Neural cell (in vitro differentiated cells): Measurements from ENCODE around the gene PANX2. TPM values are rescaled to one million over a fixed set of nuclear protein-coding genes. Genes with fewer than 3 reads are reported as not detected.

Source experiments
- H2AFZ ChIP-seq: fragments of 200-600, 300-800 bp; sonication (generic), shearing (Covaris generic); 2 replicates; pipeline ENCODE4 v1.6.0; 2014; ENCODE audit warnings: low read depth, mild to moderate bottlenecking, antibody characterized with exemption, low read length, moderate library complexity
- H3F3A ChIP-seq: fragments of 200-600 bp; shearing (Covaris generic); 2 replicates; pipeline ENCODE4 v1.6.1; 2016; ENCODE audit warnings: mild to moderate bottlenecking, moderate library complexity, mixed read lengths, antibody characterized with exemption, low read length; ENCODE audit not compliant: insufficient read depth, poor library complexity, severe bottlenecking
- H3K27ac ChIP-seq: fragments of 200-600, 300-800 bp; sonication (generic), shearing (Covaris generic); 2 replicates; pipeline ENCODE4 v1.5.1; 2014; ENCODE audit warnings: mild to moderate bottlenecking, low read length, moderate library complexity
- H3K27me3 ChIP-seq: fragments of 300-800, 200-600 bp; sonication (generic), shearing (Covaris generic); 2 replicates; pipeline ENCODE4 v1.6.0; 2014; ENCODE audit warnings: mild to moderate bottlenecking, low read depth, low read length, moderate library complexity; ENCODE audit not compliant: insufficient read depth
- H3K36me3 ChIP-seq: fragments of 300-800, 200-600 bp; sonication (generic), shearing (Covaris generic); 2 replicates; pipeline ENCODE4 v1.5.1; 2014; ENCODE audit warnings: mild to moderate bottlenecking, antibody characterized with exemption, low read length, moderate library complexity; ENCODE audit not compliant: insufficient read depth
- H3K4me2 ChIP-seq: fragments of 300-800, 200-600 bp; sonication (generic), shearing (Covaris generic); 2 replicates; pipeline ENCODE4 v1.6.0; 2014; ENCODE audit warnings: mild to moderate bottlenecking, low read length
- H3K4me3 ChIP-seq: fragments of 300-800, 200-600 bp; sonication (generic), shearing (Covaris generic); 2 replicates; pipeline ENCODE4 v1.5.1; 2014; ENCODE audit warnings: mild to moderate bottlenecking, low read length, moderate library complexity
- H3K79me2 ChIP-seq: fragments of 200-600 bp; shearing (Covaris generic); replicated peaks from 2 replicates; pipeline ENCODE4 v1.6.0; 2014; ENCODE audit warnings: mild to moderate bottlenecking, low read length, moderate library complexity; ENCODE audit not compliant: insufficient read depth
- H3K9ac ChIP-seq: fragments of 300-800, 200-600 bp; sonication (generic), shearing (Covaris generic); 2 replicates; pipeline ENCODE4 v1.6.1; 2016; ENCODE audit warnings: mild to moderate bottlenecking, low read length, mixed read lengths
- H3K9me2 ChIP-seq: fragments of 200-600 bp; shearing (Covaris generic); 2 replicates; pipeline ENCODE4 v1.6.1; 2016; ENCODE audit warnings: mild to moderate bottlenecking, low read length, mixed read lengths; ENCODE audit not compliant: insufficient read depth
- H3K9me3 ChIP-seq: fragments of 200-600, 300-800 bp; sonication (generic), shearing (Covaris generic); 2 replicates; pipeline ENCODE4 v1.6.1; 2016; ENCODE audit warnings: mild to moderate bottlenecking, mixed run types, low read length, moderate library complexity, mixed read lengths
- H4K20me1 ChIP-seq: fragments of 200-600 bp; shearing (Covaris generic); 2 replicates; pipeline ENCODE4 v1.6.1; 2016; ENCODE audit warnings: mild to moderate bottlenecking, mixed run types; ENCODE audit not compliant: insufficient read depth
- CTCF ChIP-seq: fragments of 450-650 bp; IDR thresholded peaks from 2 replicates; pipeline ENCODE4 v1.5.1; 2014; ENCODE audit warnings: antibody characterized with exemption, mild to moderate bottlenecking, moderate library complexity; ENCODE audit not compliant: poor library complexity, severe bottlenecking
- EP300 ChIP-seq: fragments of 450-650 bp; conservative IDR thresholded peaks from 2 replicates; pipeline ENCODE4 v1.6.1; 2014; ENCODE audit warnings: antibody characterized with exemption, mild to moderate bottlenecking, moderate library complexity; ENCODE audit not compliant: poor library complexity, severe bottlenecking
- EZH2 ChIP-seq: fragments of 200-600, 300-800 bp; shearing (Covaris generic), sonication (generic); IDR thresholded peaks from 2 replicates; pipeline ENCODE4 v1.6.1; 2014; ENCODE audit warnings: antibody characterized with exemption, low read length, borderline replicate concordance, mild to moderate bottlenecking; ENCODE audit not compliant: insufficient read depth, poor library complexity, severe bottlenecking
- MXI1 ChIP-seq: fragments of 450-650 bp; conservative IDR thresholded peaks from 2 replicates; pipeline ENCODE4 v1.6.1; 2014; ENCODE audit warnings: antibody characterized with exemption, mild to moderate bottlenecking; ENCODE audit not compliant: poor library complexity, severe bottlenecking
- POLR2AphosphoS5 ChIP-seq: IDR thresholded peaks from 2 replicates; pipeline ENCODE4 v1.6.1; 2012
- RAD21 ChIP-seq: fragments of 450-650 bp; conservative IDR thresholded peaks from 2 replicates; pipeline ENCODE4 v1.6.1; 2014; ENCODE audit warnings: antibody characterized with exemption, mild to moderate bottlenecking, moderate library complexity
- REST ChIP-seq: IDR thresholded peaks from 2 replicates; pipeline ENCODE4 v1.6.1; 2012; ENCODE audit warnings: borderline replicate concordance
- SMC3 ChIP-seq: fragments of 450-650 bp; conservative IDR thresholded peaks from 2 replicates; pipeline ENCODE4 v1.6.1; 2014; ENCODE audit warnings: antibody characterized with exemption, mild to moderate bottlenecking, moderate library complexity; ENCODE audit not compliant: poor library complexity
- TAF1 ChIP-seq: IDR thresholded peaks from 2 replicates; pipeline ENCODE4 v1.6.1; 2012; ENCODE audit warnings: low read depth
- polyA plus RNA-seq: library from polyadenylated mRNA; depleted of rRNA; stranded (reverse); fragments of >200 nt; gene quantifications from 2 replicates; pipeline ENCODE4 v1.2.3, GENCODE V29; 2014

PANX2 gene
- polyA plus RNA-seq, 1 donor from 2014 or later, result 3.4 TPM

- H3K9ac ChIP-seq, result peak overlapping the region; percentile 81
- no peak for TF ChIP-seq EZH2
- no peak for TF ChIP-seq CTCF
- no peak for TF ChIP-seq EP300
- TF ChIP-seq REST, result no peak
- TF ChIP-seq POLR2AphosphoS5, result no peak
- no peak for TF ChIP-seq MXI1
- TF ChIP-seq TAF1, result no peak
- TF ChIP-seq SMC3, result no peak
- no peak for TF ChIP-seq RAD21
- no peak overlapping the region for H3K4me2 ChIP-seq
- no peak overlapping the region for H2AFZ ChIP-seq
- H3F3A ChIP-seq, result no peaks in the 10 kb centered on the region
- H3K9me2 ChIP-seq, result no peaks in the 10 kb centered on the region
- H3K27ac ChIP-seq, result no peak overlapping the region
- peaks cover 3% of the 10 kb centered on the region for H4K20me1 ChIP-seq
- H3K9me3 ChIP-seq, result no peaks in the 10 kb centered on the region
- H3K79me2 ChIP-seq, result peaks cover 20% of the 10 kb centered on the region
- no peaks in the 10 kb centered on the region for H3K27me3 ChIP-seq
- peaks cover 11% of the 10 kb centered on the region for H3K36me3 ChIP-seq
- H3K4me3 ChIP-seq, result peak overlapping the region; percentile 82
Observed at GRCh38 chr22:50199251-50199721, 28.8 kb downstream of the PANX2 start.

GRCh38 chr22:50199829-50200460 is 29.4 kb downstream of the PANX2 start:
- Histone ChIP-seq H3K9me2 (no peaks in the 10 kb centered on the region), H3F3A (no peaks in the 10 kb centered on the region), H4K20me1 (peaks cover 3% of the 10 kb centered on the region), H3K79me2 (peaks cover 20% of the 10 kb centered on the region), H3K4me2 (peak overlapping the region; percentile 62), H2AFZ (no peak overlapping the region), H3K27ac (peak overlapping the region; percentile 42), H3K4me3 (peak overlapping the region; percentile 82), H3K27me3 (no peaks in the 10 kb centered on the region), H3K9ac (peak overlapping the region; percentile 81), H3K36me3 (peaks cover 11% of the 10 kb centered on the region), H3K9me3 (no peaks in the 10 kb centered on the region)
- TF ChIP-seq REST (no peak), POLR2AphosphoS5 (no peak), RAD21 (no peak), SMC3 (no peak), MXI1 (no peak)
